Osteocyte (in vitro differentiated cells): ENCODE measurements around the gene ATP6V1G3. TPM values are rescaled to one million over a fixed set of nuclear protein-coding genes. Genes with fewer than 3 reads are reported as not detected.

Experiments
- DNase-seq: peaks from one replicate; pipeline ENCODE4 v3.0.0; 2021; ENCODE audit warnings: mixed read lengths; ENCODE audit not compliant: unreplicated experiment; ENCODE audit errors: extremely low spot score
- H3K27ac Mint-ChIP-seq: one replicate; pipeline ENCODE4 v1.8.0; 2021; ENCODE audit warnings: mild to moderate bottlenecking, mixed read lengths; ENCODE audit not compliant: unreplicated experiment
- H3K27me3 Mint-ChIP-seq: one replicate; pipeline ENCODE4 v1.8.0; 2021; ENCODE audit warnings: mixed read lengths; ENCODE audit not compliant: unreplicated experiment
- H3K36me3 Mint-ChIP-seq: one replicate; pipeline ENCODE4 v1.8.0; 2021; ENCODE audit warnings: mixed read lengths; ENCODE audit not compliant: unreplicated experiment
- H3K4me1 Mint-ChIP-seq: one replicate; pipeline ENCODE4 v1.8.0; 2021; ENCODE audit warnings: mixed read lengths; ENCODE audit not compliant: unreplicated experiment
- H3K4me3 Mint-ChIP-seq: one replicate; pipeline ENCODE4 v1.8.0; 2021; ENCODE audit warnings: mild to moderate bottlenecking, moderate library complexity, mixed read lengths; ENCODE audit not compliant: unreplicated experiment
- H3K9me3 Mint-ChIP-seq: one replicate; pipeline ENCODE4 v1.8.0; 2021; ENCODE audit warnings: mixed read lengths; ENCODE audit not compliant: unreplicated experiment
- CTCF ChIP-seq: fragments of 200-600 bp; sonication (generic); IDR thresholded peaks from 2 replicates; pipeline ENCODE4 v1.5.0; 2021; ENCODE audit warnings: antibody characterized with exemption, mild to moderate bottlenecking, moderate library complexity
- total RNA-seq: library from RNA; stranded (reverse); gene quantifications from 2 replicates; pipeline ENCODE4 v1.2.1, GENCODE V29; 2021

ATP6V1G3 gene
- total RNA-seq, 1 donor from 2014 or later, result not detected

GRCh38 chr1:198519639-198520501 is 20.6 kb downstream of the ATP6V1G3 start:
- no peaks in the 10 kb centered on the region for H3K9me3 Mint-ChIP-seq
- no peak overlapping the region for H3K27ac Mint-ChIP-seq
- H3K4me3 Mint-ChIP-seq, result no peak overlapping the region
- peaks cover 18% of the 10 kb centered on the region for H3K4me1 Mint-ChIP-seq
- no peaks in the 10 kb centered on the region for H3K27me3 Mint-ChIP-seq
- no peak for DNase-seq
- no peaks in the 10 kb centered on the region for H3K36me3 Mint-ChIP-seq
- no peak for TF ChIP-seq CTCF

DNA sequence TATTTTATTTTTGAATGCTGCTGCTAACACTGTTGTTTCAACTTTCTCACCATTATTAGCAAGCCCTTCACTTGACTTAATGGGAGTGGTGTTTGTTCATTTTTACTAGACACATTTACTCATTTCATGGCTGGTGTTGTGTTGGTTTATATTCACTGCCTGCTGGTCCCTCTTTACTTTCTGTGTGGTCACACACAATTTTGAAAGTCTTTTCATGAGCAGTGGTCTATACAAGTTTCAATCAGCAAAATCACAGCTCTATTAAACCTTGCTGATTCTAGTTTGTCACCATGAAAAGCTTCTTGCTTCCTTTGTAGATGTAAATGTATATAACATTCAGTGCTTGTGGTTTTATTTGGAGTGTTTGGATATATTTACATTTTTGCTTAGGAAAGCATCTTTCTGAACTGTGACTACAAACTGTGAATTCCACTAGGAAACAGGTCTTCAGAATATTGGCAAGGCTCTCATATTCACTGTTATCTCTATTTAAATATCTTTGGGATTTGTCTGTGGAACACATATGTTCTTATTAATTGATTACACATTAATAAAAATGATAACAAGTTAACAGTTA is 22.8 kb downstream of the ATP6V1G3 start:
- no peak overlapping the region for H3K4me3 Mint-ChIP-seq
- H3K27ac Mint-ChIP-seq, result no peak overlapping the region
- no peaks in the 10 kb centered on the region for H3K36me3 Mint-ChIP-seq
- DNase-seq, result no peak
- no peak for TF ChIP-seq CTCF
- H3K9me3 Mint-ChIP-seq, result no peaks in the 10 kb centered on the region
- peaks cover under 1% of the 10 kb centered on the region for H3K4me1 Mint-ChIP-seq
- H3K27me3 Mint-ChIP-seq, result no peaks in the 10 kb centered on the region

DNA sequence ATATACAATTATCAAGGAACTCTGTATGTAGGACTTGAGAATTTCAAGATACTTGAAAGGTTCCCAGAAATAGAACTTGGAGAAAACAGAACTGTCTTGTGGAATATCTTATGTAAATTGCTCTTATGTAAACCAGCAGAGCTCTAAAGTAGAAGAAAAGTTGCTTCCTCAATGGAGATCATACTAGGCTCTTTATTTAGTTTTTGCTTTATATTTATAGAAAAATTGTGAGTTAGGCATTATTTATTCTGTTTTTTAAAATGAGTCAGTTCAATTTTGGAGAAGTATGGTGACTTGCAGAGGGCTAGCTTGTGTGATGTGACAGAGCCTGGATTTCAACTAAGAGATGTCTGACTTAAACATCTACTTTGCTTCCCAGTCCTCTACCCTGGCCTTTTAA is 40.4 kb downstream of the ATP6V1G3 start:
- peaks cover 4% of the 10 kb centered on the region for H3K36me3 Mint-ChIP-seq
- TF ChIP-seq CTCF, result no peak
- no peaks in the 10 kb centered on the region for H3K27me3 Mint-ChIP-seq
- H3K27ac Mint-ChIP-seq, result no peak overlapping the region
- no peak overlapping the region for H3K4me3 Mint-ChIP-seq
- peaks cover 40% of the 10 kb centered on the region for H3K4me1 Mint-ChIP-seq
- no peak for DNase-seq
- H3K9me3 Mint-ChIP-seq, result peaks cover 11% of the 10 kb centered on the region

GRCh38 chr1:198499588-198499987 is 40.9 kb downstream of the ATP6V1G3 start:
- Mint-ChIP-seq H3K27me3 (no peaks in the 10 kb centered on the region), H3K4me1 (peaks cover 40% of the 10 kb centered on the region), H3K9me3 (peaks cover 11% of the 10 kb centered on the region), H3K27ac (no peak overlapping the region), H3K36me3 (peaks cover 4% of the 10 kb centered on the region), H3K4me3 (no peak overlapping the region)
- no peak for TF ChIP-seq CTCF
- DNase-seq, result no peak

DNA sequence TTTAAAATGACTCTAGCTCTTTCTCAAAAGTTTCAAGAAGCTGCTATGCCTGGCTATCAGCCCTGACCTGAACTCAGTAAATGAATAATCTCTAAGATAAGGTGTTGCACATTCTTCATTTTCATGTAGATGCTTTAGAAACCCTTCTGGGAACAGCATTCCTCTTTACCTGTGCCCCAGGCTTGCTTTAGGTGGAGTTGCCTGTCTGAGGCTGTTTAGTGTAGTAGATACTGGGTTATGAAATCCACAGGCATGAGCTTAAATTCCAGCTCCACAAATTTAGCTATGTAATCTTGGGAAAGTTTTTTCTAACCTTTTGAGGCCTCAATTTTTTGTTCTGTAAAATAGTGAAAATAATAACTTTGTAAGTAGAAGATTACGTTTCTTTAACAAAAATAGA is 41.6 kb downstream of the ATP6V1G3 start:
- TF ChIP-seq CTCF, result no peak
- H3K4me1 Mint-ChIP-seq, result peaks cover 40% of the 10 kb centered on the region

More for the DNA sequence above, 41.6 kb downstream of the ATP6V1G3 start:
- H3K27ac Mint-ChIP-seq, result no peak overlapping the region
- H3K36me3 Mint-ChIP-seq, result peaks cover 4% of the 10 kb centered on the region
- H3K4me3 Mint-ChIP-seq, result no peak overlapping the region
- H3K9me3 Mint-ChIP-seq, result peaks cover 9% of the 10 kb centered on the region
- H3K27me3 Mint-ChIP-seq, result no peaks in the 10 kb centered on the region
- no peak for DNase-seq
